Spleen (tissue), 7 donors: ENCODE measurements around the gene NAA35.

Source experiments
- CTCF ChIP-seq, 11 experiments: fragments of 200-600 bp in 7 of 11; fragments of 450-650 bp in 4 of 11; sonication (generic) in 4 of 11; IDR thresholded peaks in 8 of 11; conservative IDR thresholded peaks in 3 of 11; 1 replicate in 7 of 11; 2 replicates in 4 of 11; pipeline versions ENCODE4 v1.4.0 to v1.8.0; 2016 to 2021; ENCODE audit warnings: antibody characterized with exemption in 11 of 11, inconsistent platforms in 4 of 11, mild to moderate bottlenecking in 1 of 11
- POLR2A ChIP-seq, 3 donors: fragments of 450-650 bp; IDR thresholded peaks; one replicate each; pipeline ENCODE4 v1.5.1; 2017; ENCODE audit warnings: antibody characterized with exemption in 3 of 3, mild to moderate bottlenecking in 1 of 3
- donor health status: DM: no; HTN: no; CAD: no; lungs with moderate emphysema.
- donor health status: DM: no; HTN: no; CAD: no.
- donor health status: DM: no; HTN: no; CAD: no.

DNA sequence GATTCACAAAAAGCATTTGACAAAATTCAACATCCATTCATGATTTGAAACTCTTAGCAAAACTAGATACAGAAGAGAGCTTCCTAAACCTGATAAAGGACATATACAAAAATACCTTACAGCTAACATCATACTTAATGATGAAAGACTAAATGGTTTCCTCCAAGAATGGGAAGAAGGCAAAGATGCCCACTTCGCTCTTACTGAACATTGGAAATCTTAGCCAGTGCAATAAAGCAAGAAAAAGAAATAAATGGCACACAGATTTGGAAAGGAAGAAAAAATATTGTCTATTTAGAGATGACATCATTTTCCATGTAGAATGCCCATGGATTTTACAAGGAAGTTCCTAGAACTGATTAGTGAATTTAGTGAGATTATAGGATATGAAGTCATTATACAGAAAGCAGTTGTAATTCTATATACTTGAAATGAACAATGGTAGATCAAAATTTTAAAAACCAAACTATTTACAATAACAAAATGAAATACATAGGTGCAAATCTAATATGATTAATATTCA lies 64.4 kb downstream of the NAA35 start:
- TF ChIP-seq POLR2A (IDR thresholded peaks at IDR 0.05) (no peak), CTCF (IDR thresholded peaks at IDR 0.05 in 8 of 11, conservative IDR thresholded peaks at IDR 0.05 in 3 of 11) (no peak)
